BE2C (cell line): ENCODE data around the gene NRDE2.

Experiments
- DNase-seq: peaks from one replicate; pipeline ENCODE4 v3.0.0-alpha.2; 2020
- H3K27me3 ChIP-seq: fragments of 250-450 bp; sonication (Bioruptor Pico); 2 replicates; pipeline ENCODE4 v1.5.1; 2020; ENCODE audit warnings: mild to moderate bottlenecking
- H3K36me3 ChIP-seq: fragments of 250-450 bp; sonication (Bioruptor Pico); 2 replicates; pipeline ENCODE4 v1.5.1; 2020; ENCODE audit warnings: mild to moderate bottlenecking
- H3K4me1 ChIP-seq: fragments of 250-450 bp; sonication (Bioruptor Pico); 2 replicates; pipeline ENCODE4 v1.5.1; 2020
- H3K4me3 ChIP-seq: 2 replicates; pipeline ENCODE4 v1.5.1; 2011; ENCODE audit warnings: low read depth, low read length
- H3K9me3 ChIP-seq: fragments of 250-450 bp; sonication (Bioruptor Pico); 2 replicates; pipeline ENCODE4 v1.5.1; 2020
- TF ChIP-seq, protein P1 (sequence below): IDR thresholded peaks from 2 replicates; pipeline ENCODE4 v1.5.1; 2012; ENCODE audit warnings: mild to moderate bottlenecking, low read depth, low read length

NRDE2 gene

DNA sequence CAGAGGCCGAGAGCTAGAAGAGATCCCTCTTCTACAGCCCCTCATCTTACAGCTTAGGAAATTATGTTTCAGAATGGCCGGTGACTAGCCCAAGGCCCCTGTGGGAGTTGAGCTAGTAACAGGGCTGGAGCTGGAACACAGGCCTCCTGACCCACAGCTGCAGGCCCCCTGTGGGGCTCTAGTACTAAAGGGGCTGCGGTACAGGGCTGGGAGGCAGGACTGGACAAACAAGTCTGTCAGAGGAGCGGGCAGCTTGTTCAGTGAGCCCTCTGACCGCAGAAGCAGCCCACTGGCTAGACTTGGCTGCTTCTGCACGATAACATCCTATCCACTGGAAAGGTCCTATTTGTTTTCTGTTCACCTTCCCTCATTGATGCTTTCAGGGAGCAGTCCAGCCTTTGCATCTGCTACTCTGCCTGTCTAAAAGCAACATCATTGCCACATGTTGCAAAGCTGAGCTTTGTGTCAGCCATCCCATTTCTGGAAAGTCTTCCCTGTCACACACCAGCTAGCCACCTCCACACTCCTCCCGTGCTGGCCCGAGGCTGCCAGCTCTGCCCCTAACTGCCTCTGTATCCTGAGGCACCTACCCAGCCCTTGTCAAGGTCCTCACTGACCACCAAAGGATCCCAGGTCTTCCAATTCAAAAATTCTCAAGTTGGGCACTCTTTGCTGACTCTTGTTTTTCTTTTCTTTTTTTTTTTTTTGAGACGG, 65.1 kb downstream of the NRDE2 start:
- TF ChIP-seq, protein P1, sequence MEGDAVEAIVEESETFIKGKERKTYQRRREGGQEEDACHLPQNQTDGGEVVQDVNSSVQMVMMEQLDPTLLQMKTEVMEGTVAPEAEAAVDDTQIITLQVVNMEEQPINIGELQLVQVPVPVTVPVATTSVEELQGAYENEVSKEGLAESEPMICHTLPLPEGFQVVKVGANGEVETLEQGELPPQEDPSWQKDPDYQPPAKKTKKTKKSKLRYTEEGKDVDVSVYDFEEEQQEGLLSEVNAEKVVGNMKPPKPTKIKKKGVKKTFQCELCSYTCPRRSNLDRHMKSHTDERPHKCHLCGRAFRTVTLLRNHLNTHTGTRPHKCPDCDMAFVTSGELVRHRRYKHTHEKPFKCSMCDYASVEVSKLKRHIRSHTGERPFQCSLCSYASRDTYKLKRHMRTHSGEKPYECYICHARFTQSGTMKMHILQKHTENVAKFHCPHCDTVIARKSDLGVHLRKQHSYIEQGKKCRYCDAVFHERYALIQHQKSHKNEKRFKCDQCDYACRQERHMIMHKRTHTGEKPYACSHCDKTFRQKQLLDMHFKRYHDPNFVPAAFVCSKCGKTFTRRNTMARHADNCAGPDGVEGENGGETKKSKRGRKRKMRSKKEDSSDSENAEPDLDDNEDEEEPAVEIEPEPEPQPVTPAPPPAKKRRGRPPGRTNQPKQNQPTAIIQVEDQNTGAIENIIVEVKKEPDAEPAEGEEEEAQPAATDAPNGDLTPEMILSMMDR = no peak

DNA sequence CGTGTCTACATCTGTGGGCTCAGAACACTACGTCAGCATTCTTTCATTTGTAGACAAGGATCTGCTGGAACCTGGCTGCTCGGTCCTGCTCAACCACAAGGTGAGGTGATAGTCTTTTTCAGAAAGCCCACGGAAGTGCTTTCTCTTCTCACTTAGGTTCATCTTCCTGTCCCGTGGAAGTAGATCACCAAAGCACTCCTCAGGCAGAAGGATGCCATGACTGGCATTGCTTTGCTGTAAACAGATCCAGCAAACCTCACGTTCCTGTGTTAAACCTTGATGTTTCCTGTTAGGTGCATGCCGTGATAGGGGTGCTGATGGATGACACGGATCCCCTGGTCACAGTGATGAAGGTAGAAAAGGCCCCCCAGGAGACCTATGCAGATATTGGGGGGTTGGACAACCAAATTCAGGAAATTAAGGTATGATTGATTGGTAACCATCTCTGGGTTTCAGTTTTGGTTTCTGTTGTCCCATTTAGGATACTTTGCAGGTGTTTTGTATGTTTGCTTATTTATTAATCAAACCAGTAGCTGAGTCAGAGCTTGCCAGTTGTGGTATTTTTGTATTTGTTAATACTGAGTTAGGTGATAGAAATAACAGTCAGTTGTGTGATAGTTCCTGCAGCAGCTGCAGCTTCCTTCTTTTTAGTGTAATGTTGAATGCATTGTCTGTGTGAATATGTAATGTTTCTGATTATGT, 67.8 kb downstream of the NRDE2 start:
- H3K4me1 ChIP-seq = no peaks in the 10 kb centered on the region
- no peaks in the 10 kb centered on the region for H3K9me3 ChIP-seq
- no peak overlapping the region for H3K4me3 ChIP-seq
- DNase-seq = no peak
- peaks cover 86% of the 10 kb centered on the region for H3K36me3 ChIP-seq
- TF ChIP-seq, protein P1 = no peak
- H3K27me3 ChIP-seq = no peaks in the 10 kb centered on the region

More for the DNA sequence above, 65.1 kb downstream of the NRDE2 start:
- no peaks in the 10 kb centered on the region for H3K4me1 ChIP-seq
- H3K9me3 ChIP-seq = no peaks in the 10 kb centered on the region
- no peaks in the 10 kb centered on the region for H3K27me3 ChIP-seq
- no peak overlapping the region for H3K4me3 ChIP-seq
- DNase-seq = no peak
- peaks cover 84% of the 10 kb centered on the region for H3K36me3 ChIP-seq

DNA sequence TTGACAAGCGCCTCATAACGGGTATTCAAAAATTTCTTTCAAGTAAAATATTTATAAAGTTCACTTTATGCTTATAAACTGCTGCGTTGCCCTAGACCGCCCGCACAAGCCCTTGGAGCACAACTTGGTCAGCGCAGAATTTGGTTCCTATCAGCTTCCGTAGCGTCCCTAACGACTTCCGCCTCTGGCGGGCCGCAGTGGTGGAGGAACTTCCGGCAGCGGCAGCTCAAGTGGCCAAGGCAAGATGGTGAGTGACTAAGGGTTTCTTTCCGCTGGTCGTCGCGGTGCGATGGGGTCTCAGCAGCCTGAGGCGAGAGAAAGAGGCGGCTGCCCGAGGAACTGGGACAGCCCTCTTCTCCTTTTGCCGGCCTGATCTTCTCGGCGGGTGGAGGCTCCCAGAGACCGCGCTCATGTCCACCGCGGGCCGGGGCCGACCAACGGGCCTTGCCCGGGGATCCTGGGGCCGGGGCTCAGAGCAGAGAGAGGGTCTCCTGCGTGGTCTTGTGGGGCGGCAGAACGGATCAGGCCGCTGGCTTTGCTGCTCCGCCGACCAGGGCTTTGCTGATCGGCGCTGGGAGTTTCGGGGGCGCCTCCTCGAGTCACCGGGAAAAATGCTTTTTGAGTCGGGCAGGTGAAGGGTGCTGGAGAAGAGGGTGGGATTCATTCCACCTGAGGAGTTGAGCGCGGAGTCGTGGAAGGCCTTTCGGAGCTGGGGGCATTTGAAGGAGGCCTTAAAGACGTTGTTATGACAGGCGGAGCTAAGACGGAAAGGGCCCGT, 75.2 kb downstream of the NRDE2 start, which contains the start of gene PSMC1:
PSMC1 (plus strand) TSS at position 200 of the 778 bp plus-strand sequence; CDS start at position 245, 45 bp downstream.
- peaks cover 2% of the 10 kb centered on the region; the same call in 1 of the 2 replicates for H3K4me1 ChIP-seq
- peaks cover 41% of the 10 kb centered on the region for H3K36me3 ChIP-seq
- peak within 1 kb of the TSS; percentile 88 for H3K4me3 ChIP-seq
- TF ChIP-seq, protein P1 = no peak
- H3K27me3 ChIP-seq = no peaks in the 10 kb centered on the region
- DNase-seq = peak; percentile 91
- H3K9me3 ChIP-seq = no peaks in the 10 kb centered on the region

DNA sequence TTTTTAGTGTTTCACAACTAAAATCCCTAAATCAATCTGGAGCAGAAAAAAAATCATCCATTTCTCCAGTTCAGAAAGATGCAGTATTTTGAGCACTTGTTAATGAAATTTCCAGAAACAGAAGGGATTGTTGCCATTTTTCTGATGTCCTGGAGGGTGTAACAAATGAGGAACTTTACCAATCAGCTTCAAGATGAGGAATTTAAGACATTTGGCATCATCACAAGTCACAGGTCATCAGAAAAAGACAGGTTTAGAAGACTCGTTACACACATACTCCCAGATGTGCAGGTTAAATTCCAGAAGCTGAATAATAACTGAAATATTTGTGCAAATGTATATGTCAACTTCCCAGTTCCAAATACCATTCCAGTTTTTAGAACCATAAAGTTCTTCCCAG, 75.9 kb downstream of the NRDE2 start:
- H3K36me3 ChIP-seq = peaks cover 34% of the 10 kb centered on the region
- H3K4me3 ChIP-seq = peak overlapping the region; percentile 88
- TF ChIP-seq, protein P1 = no peak
- H3K4me1 ChIP-seq = peaks cover 2% of the 10 kb centered on the region; the same call in 1 of the 2 replicates
- no peaks in the 10 kb centered on the region for H3K27me3 ChIP-seq
- DNase-seq = no peak
- no peaks in the 10 kb centered on the region for H3K9me3 ChIP-seq

DNA sequence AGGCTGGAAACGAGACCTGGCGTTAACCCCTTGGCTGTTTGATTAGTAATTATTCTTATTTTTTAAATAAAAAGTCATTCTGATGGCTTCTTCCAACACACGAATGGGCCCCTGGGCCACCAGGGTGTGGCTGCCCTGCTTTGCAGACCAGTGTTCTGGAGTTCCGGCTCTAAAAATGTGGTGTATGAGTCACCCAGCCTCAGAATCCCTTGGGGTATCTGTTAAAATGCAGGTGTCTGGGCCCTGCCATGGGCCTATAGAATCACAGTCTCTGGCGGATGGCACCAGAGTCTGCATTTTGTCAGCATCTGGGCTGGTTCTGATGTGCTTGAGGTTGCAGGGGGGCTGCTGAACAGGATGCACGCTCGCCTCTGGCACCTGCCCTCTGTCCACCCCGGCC, 77.9 kb downstream of the NRDE2 start:
- peaks cover 14% of the 10 kb centered on the region for H3K36me3 ChIP-seq
- DNase-seq = no peak

More for the DNA sequence above, 77.9 kb downstream of the NRDE2 start:
- H3K9me3 ChIP-seq = no peaks in the 10 kb centered on the region
- no peaks in the 10 kb centered on the region for H3K27me3 ChIP-seq
- no peak overlapping the region for H3K4me3 ChIP-seq
- peaks cover 2% of the 10 kb centered on the region; the same call in 1 of the 2 replicates for H3K4me1 ChIP-seq
- TF ChIP-seq, protein P1 = no peak
